GM12878 (cell line): ENCODE measurements around the gene WDFY1. TPM values are rescaled to one million over a fixed set of nuclear protein-coding genes. Genes with fewer than 3 reads are reported as not detected.

ENCODE experiments used
- ATAC-seq: fragments of 200-7000 bp; cut with Tn5 transposase; 3 replicates; pipeline ENCODE4 v1.9.1; 2020; ENCODE audit warnings: mild to moderate bottlenecking, moderate library complexity
- BruUV-seq: library from RNA; stranded (reverse); fragments of 400-500 nt; replicated peaks from 2 replicates; lab custom pipeline; 2021; lab: Mats Ljungman, UMichigan
- CTCF ChIA-PET: fragments of 300-600 bp; sonication (Branson Sonifier 250); formaldehyde crosslinking; extraction: SDS; loops from one replicate; lab custom pipeline; 2021; ENCODE audit warnings: inconsistent platforms; lab: Yijun Ruan, JAX
- POLR2A ChIA-PET: fragments of 350-600 bp; formaldehyde crosslinking; extraction: SDS; loops from one replicate; lab custom pipeline; 2021; ENCODE audit warnings: inconsistent platforms; lab: Charles Lee
- RAD21 ChIA-PET: fragments of 300-600 bp; sonication (Branson Sonifier 250); formaldehyde crosslinking; loops from one replicate; lab custom pipeline; 2023; ENCODE audit warnings: antibody characterized with exemption; ENCODE audit not compliant: unreplicated experiment; lab: Charles Lee
- SMC1A ChIA-PET: fragments of 300-600 bp; sonication (Branson Sonifier 250); formaldehyde crosslinking; loops from one replicate; lab custom pipeline; 2023; ENCODE audit not compliant: unreplicated experiment, uncharacterized antibody; lab: Charles Lee
- DNase-seq: peaks from one replicate; pipeline ENCODE4 v3.0.0-alpha.2; 2011; ENCODE audit warnings: low read depth, low spot score
- FAIRE-seq: peaks from 3 replicates; lab custom pipeline; 2011; peaks lifted over from hg19 to GRCh38; lab: Jason Lieb, UNC
- H2AFZ ChIP-seq: 2 replicates; pipeline ENCODE4 v1.6.0; 2011; ENCODE audit warnings: low read depth, low read length, control low read depth; ENCODE audit not compliant: control insufficient read depth
- H3K27ac ChIP-seq: 2 replicates; pipeline ENCODE4 v1.5.1; 2011; ENCODE audit warnings: control low read depth; ENCODE audit not compliant: control insufficient read depth, insufficient read depth
- H3K27me3 ChIP-seq, 2 experiments: replicated peaks in 1 of 2; 2 replicates each; pipeline versions ENCODE4 v1.6.0 to v1.6.1; 2011; ENCODE audit warnings: low read length in 1 of 2; ENCODE audit not compliant: control insufficient read depth in 2 of 2, insufficient read depth in 2 of 2
- H3K36me3 ChIP-seq, 2 experiments: 2 replicates each; pipeline ENCODE4 v1.5.1; 2011; ENCODE audit warnings: low read length in 1 of 2; ENCODE audit not compliant: control insufficient read depth in 2 of 2, insufficient read depth in 2 of 2
- H3K4me1 ChIP-seq: 2 replicates; pipeline ENCODE4 v1.6.1; 2011; ENCODE audit warnings: mild to moderate bottlenecking, low read length, moderate library complexity, mixed read lengths; ENCODE audit not compliant: control insufficient read depth, insufficient read depth
- H3K4me2 ChIP-seq: 2 replicates; pipeline ENCODE4 v1.6.0; 2011; ENCODE audit warnings: control low read depth; ENCODE audit not compliant: control insufficient read depth, insufficient read depth
- H3K4me3 ChIP-seq: fragments of 200-600 bp; sonication (generic); 2 replicates; pipeline ENCODE4 v1.5.1; 2016
- H3K79me2 ChIP-seq: 2 replicates; pipeline ENCODE4 v1.6.0; 2011; ENCODE audit warnings: low read length; ENCODE audit not compliant: control insufficient read depth, insufficient read depth
- H3K9ac ChIP-seq: 2 replicates; pipeline ENCODE4 v1.8.0; 2011; ENCODE audit warnings: low read length, control low read depth, mixed read lengths; ENCODE audit not compliant: control insufficient read depth, insufficient read depth
- H3K9me3 ChIP-seq: replicated peaks from 3 replicates; pipeline ENCODE4 v1.5.1; 2011; ENCODE audit warnings: mild to moderate bottlenecking, low read length; ENCODE audit not compliant: control insufficient read depth, insufficient read depth
- H4K20me1 ChIP-seq: 2 replicates; pipeline ENCODE4 v1.6.0; 2011; ENCODE audit not compliant: control insufficient read depth, insufficient read depth
- BRCA1 ChIP-seq: IDR thresholded peaks from 2 replicates; pipeline ENCODE4 v1.6.1; 2011; ENCODE audit warnings: low read depth, low read length, improper control_type of control experiment
- CBX3 ChIP-seq: fragments of 200-600 bp; sonication (generic); IDR thresholded peaks from 2 replicates; pipeline ENCODE4 v1.6.1; 2016; ENCODE audit warnings: low read depth, borderline replicate concordance
- E2F8 ChIP-seq: fragments of 450-650 bp; IDR thresholded peaks from 2 replicates; pipeline ENCODE4 v1.6.1; 2018; ENCODE audit warnings: mild to moderate bottlenecking, low read depth, moderate library complexity; ENCODE audit not compliant: partially characterized antibody
- NFYB ChIP-seq: IDR thresholded peaks from 2 replicates; pipeline ENCODE4 v1.6.1; 2011; ENCODE audit warnings: low read depth, mild to moderate bottlenecking, low read length, improper control_type of control experiment, moderate library complexity; ENCODE audit not compliant: insufficient read depth
- RBBP5 ChIP-seq: fragments of 200-600 bp; sonication (generic); conservative IDR thresholded peaks from 2 replicates; pipeline ENCODE4 v1.6.1; 2016
- SIN3A ChIP-seq: IDR thresholded peaks from 2 replicates; pipeline ENCODE4 v1.6.1; 2012; ENCODE audit warnings: low read depth, low read length, improper control_type of control experiment
- TBL1XR1 ChIP-seq: IDR thresholded peaks from 2 replicates; pipeline ENCODE4 v1.6.1; 2012; ENCODE audit warnings: low read depth, low read length, improper control_type of control experiment
- ZNF384 ChIP-seq: IDR thresholded peaks from 2 replicates; pipeline ENCODE4 v1.6.1; 2012; ENCODE audit warnings: low read depth, mild to moderate bottlenecking, low read length, improper control_type of control experiment, borderline replicate concordance
- WGBS: methylation state at CpG from one replicate; pipeline ENCODE4 v1.1.6; 2016; ENCODE audit warnings: low lambda C conversion rate; ENCODE audit not compliant: insufficient replicate concordance, insufficient coverage; ENCODE audit errors: missing lambda C conversion rate; 5-methylcytosine and 5-hydroxymethylcytosine counted together
- in situ Hi-C: fragments of 300-500 bp; cut with MboI; formaldehyde crosslinking; loops from 9 replicates; pipeline ENCODE4 v1.14.3; 2018; ENCODE audit warnings: mixed read lengths
- intact Hi-C: fragments of 100-400 bp; cut with micrococcal nuclease; formaldehyde crosslinking; loops from one replicate; pipeline ENCODE4 v1.14.2; 2022; ENCODE audit not compliant: unreplicated experiment
- polyA plus RNA-seq, 11 experiments: library from polyadenylated mRNA; depleted of rRNA in 4 of 11; unstranded in 6 of 11; stranded (reverse) in 5 of 11; fragments of >200 nt; fragmentation: Nextera tagmentation in 4 of 11; fragmentation: Illumina TruSeq in 1 of 11; extraction: Ambion mirVana in 4 of 11; extraction: Trizol in 1 of 11; gene quantifications; 1 replicate in 1 of 11; 2 replicates in 10 of 11; pipeline versions ENCODE4 v1.2.1 to v1.2.3, GENCODE V29; 2011 to 2016; ENCODE audit warnings: inconsistent platforms in 2 of 11, missing spikeins in 2 of 11, low read depth in 1 of 11
- total RNA-seq, 4 experiments: library from RNA; depleted of rRNA in 3 of 4; stranded (reverse); fragments of >200 nt in 3 of 4; fragmentation: Illumina TruSeq in 1 of 4; extraction: Trizol in 1 of 4; gene quantifications; 2 replicates each; pipeline versions ENCODE4 v1.2.1 to v1.2.3, GENCODE V29; 2013 to 2021

WDFY1 gene
- total and polyA plus RNA-seq, 10 of the 15 experiments (the other 5 are each of a cell fraction or from before 2014, with no cell fraction given) = 2.9 to 28.1 (median 13.1) TPM

GRCh38 chr2:223932816-223933800, 12.0 kb downstream of the WDFY1 start:
- no peak overlapping the region for H2AFZ ChIP-seq
- peaks cover 0 to 2% of the 10 kb centered on the region in 2 experiments; a peak in 1 of 4 replicates for H3K36me3 ChIP-seq
- no peaks in the 10 kb centered on the region for H3K27me3 ChIP-seq
- no peak overlapping the region for H3K4me3 ChIP-seq
- ATAC-seq = no peak
- H3K9ac ChIP-seq = no peak overlapping the region
- RAD21 ChIA-PET = interaction anchor here (1.2 kb wide), 1 partner anchor 172 kb away, joined by 4 read pairs; no protein-coding TSS in a partner anchor
- in situ Hi-C loops (no loop called here), intact Hi-C loops (no loop called here)
- no peak for DNase-seq
- no peaks in the 10 kb centered on the region; the same call in 1 of the 3 replicates for H3K9me3 ChIP-seq
- no peak overlapping the region for H3K4me2 ChIP-seq
- BruUV-seq = no TSS peak
- FAIRE-seq = no peak
- H4K20me1 ChIP-seq = no peaks in the 10 kb centered on the region; the same call in 1 of the 2 replicates
- H3K27ac ChIP-seq = no peak overlapping the region
- SMC1A ChIA-PET = interaction anchor here (0.8 kb wide), 1 partner anchor 156 kb away, joined by 3 read pairs; no protein-coding TSS in a partner anchor
- POLR2A ChIA-PET = no interaction called here
- CTCF ChIA-PET = no interaction called here
- TF ChIP-seq TBL1XR1 (no peak), BRCA1 (no peak), CBX3 (no peak), RBBP5 (no peak), ZNF384 (no peak), SIN3A (no peak), NFYB (no peak), E2F8 (no peak)
- 74% methylated on average over 6 of the region's 6 CpGs for WGBS
- H3K4me1 ChIP-seq = peaks cover 14% of the 10 kb centered on the region
- H3K79me2 ChIP-seq = peaks cover 37% of the 10 kb centered on the region
